Measurements from ENCODE around the gene PRMT7. TPM values are rescaled to one million over a fixed set of nuclear protein-coding genes. Genes with fewer than 3 reads are reported as not detected.

The PRMT7 gene
- total RNA-seq, 4 donors from 2014 or later: 74.1 to 91.5 (median 78.0) TPM

DNA sequence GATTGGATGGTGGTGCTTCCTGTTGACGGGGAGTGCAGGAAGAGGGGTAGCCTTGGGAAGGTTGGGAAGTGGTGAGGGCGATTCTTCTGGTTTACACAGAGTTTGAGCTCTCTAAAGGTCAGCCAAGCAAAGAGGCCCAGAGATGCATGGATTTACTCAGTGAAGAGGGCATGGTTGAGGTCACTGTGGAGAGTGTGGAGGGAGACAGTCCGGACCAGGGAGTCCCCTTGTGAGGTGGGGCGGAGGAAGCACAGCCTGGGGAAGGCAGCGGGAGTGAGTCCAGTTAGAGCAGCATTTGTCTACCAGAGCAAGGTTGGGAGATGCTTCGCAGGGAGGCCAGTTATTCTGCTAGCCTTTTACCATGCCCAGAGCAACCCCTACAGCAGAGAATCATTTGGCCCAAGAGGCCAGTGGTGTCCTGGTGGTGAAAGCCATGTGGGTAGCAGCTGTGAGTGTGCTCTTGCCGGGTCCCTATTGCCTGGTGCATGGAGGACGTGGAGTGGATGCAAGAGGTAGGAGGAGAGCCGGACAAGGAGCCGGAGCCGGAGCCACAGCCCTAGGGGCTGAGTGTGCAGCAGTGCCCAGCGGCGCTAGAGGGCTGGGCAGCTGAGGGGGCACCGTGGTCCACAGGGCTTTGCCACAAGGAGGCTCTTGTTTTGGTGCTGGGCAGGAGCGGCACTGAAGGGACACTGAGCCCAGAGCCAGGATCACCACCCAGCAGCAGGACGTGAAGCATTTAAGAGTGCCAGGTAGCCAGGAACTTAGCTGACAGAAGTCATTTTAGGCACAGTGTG, 27.7 kb downstream of the PRMT7 start:
- no peak for DNase-seq (ENCODE audit: low spot score in 2 of 2)
- WGBS, 2 donors: 84 to 88% methylated on average over 16 of the region's 16 CpGs
- H3K36me3 ChIP-seq: peaks cover 0 to 86% (median 11%) of the 10 kb centered on the region in 3 donors
- H3K4me3 ChIP-seq: no peak overlapping the region
- H3K4me1 ChIP-seq: peaks cover 0 to 15% (median under 1%) of the 10 kb centered on the region in 4 donors
- H3K9me3 ChIP-seq: no peaks in the 10 kb centered on the region
- H3K27ac ChIP-seq: no peak overlapping the region
- no peaks in the 10 kb centered on the region for H3K27me3 ChIP-seq
- TF ChIP-seq EP300 (IDR thresholded peaks at IDR 0.05) (no peak), POLR2A (IDR thresholded peaks at IDR 0.05) (no peak)
- TF ChIP-seq, protein P1, sequence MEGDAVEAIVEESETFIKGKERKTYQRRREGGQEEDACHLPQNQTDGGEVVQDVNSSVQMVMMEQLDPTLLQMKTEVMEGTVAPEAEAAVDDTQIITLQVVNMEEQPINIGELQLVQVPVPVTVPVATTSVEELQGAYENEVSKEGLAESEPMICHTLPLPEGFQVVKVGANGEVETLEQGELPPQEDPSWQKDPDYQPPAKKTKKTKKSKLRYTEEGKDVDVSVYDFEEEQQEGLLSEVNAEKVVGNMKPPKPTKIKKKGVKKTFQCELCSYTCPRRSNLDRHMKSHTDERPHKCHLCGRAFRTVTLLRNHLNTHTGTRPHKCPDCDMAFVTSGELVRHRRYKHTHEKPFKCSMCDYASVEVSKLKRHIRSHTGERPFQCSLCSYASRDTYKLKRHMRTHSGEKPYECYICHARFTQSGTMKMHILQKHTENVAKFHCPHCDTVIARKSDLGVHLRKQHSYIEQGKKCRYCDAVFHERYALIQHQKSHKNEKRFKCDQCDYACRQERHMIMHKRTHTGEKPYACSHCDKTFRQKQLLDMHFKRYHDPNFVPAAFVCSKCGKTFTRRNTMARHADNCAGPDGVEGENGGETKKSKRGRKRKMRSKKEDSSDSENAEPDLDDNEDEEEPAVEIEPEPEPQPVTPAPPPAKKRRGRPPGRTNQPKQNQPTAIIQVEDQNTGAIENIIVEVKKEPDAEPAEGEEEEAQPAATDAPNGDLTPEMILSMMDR (IDR thresholded peaks at IDR 0.05): no peak

DNA sequence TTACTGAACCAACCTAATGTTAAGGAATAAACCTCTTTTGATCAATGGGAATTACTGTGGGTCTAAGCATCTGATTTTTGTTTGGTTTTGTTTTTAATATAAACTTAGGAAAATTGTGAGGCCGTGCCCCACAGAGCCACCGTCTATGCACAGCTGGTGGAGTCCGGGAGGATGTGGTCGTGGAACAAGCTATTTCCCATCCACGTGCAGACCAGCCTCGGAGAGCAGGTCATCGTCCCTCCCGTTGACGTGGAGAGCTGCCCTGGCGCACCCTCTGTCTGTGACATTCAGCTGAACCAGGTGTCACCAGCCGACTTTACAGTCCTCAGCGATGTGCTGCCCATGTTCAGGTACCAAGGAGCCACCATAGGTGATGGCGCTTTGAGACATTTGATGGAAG, 28.4 kb downstream of the PRMT7 start:
- DNase-seq (ENCODE audit: low spot score in 2 of 2): no peak
- no peaks in the 10 kb centered on the region for H3K27me3 ChIP-seq
- peaks cover 0 to 8% (median 0%) of the 10 kb centered on the region in 4 donors for H3K4me1 ChIP-seq
- H3K4me3 ChIP-seq: no peak overlapping the region
- no peaks in the 10 kb centered on the region for H3K9me3 ChIP-seq
- 92 to 96% methylated on average over 13 of the region's 13 CpGs for WGBS, 2 donors
- TF ChIP-seq POLR2A (IDR thresholded peaks at IDR 0.05) (no peak), EP300 (IDR thresholded peaks at IDR 0.05) (no peak)
- H3K36me3 ChIP-seq: peaks cover 0 to 93% (median 11%) of the 10 kb centered on the region in 3 donors
- H3K27ac ChIP-seq: no peak overlapping the region

DNA sequence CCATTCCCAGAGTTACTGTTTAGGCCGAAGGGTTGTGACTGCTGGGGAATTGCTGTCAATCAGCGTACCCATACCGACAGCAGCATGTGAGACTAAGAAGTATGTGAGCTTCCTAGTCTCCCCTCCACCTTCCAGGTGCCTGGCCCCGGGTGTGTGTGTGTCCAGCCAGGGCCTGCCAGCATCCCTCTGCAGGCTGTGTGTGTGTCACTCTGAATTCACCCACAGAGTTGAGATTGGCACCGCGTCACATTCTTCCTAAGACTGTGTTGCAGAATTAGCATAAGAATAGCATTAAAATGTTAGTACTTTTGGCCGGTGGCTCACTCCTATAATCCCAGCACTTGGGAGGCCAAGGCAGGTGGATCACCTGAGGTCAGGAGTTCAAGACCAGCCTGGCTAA, 31.8 kb downstream of the PRMT7 start:
- Histone ChIP-seq H3K9me3 (no peaks in the 10 kb centered on the region), H3K4me1 (peaks cover 0 to 4% (median 0%) of the 10 kb centered on the region in 4 donors), H3K36me3 (peaks cover 0 to 94% (median 19%) of the 10 kb centered on the region in 3 donors), H3K27me3 (no peaks in the 10 kb centered on the region), H3K27ac (no peak overlapping the region), H3K4me3 (no peak overlapping the region)
- TF ChIP-seq POLR2A (IDR thresholded peaks at IDR 0.05): no peak
- WGBS, 2 donors: 80 to 94% methylated on average over 5 to 6 of the region's 7 CpGs
- no peak for DNase-seq (ENCODE audit: low spot score in 2 of 2)

DNA sequence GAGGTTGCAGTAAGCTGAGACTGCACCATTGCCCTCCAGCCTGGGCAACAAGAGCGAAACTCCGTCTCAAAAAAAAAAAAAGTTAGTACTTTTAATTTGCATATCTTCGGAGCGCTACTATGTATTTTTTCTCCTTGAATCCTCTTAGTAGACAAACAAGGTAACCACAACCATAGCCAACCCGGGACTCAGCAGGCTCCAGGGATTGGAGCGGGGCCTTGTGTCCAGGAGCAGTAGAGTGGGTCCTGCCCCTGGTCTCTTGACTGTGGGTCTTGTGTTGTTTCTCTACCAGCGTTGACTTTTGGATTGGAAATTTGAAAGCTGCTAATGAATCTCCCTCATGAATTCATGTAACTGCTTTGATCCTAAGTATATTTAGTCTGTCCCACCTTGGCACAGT, 32.3 kb downstream of the PRMT7 start:
- 91 to 93% methylated on average over 7 of the region's 7 CpGs for WGBS, 2 donors
- TF ChIP-seq EP300 (IDR thresholded peaks at IDR 0.05) (no peak), POLR2A (IDR thresholded peaks at IDR 0.05) (no peak)
- TF ChIP-seq, protein P1 (IDR thresholded peaks at IDR 0.05): no peak
- peaks cover 0 to 94% (median 19%) of the 10 kb centered on the region in 3 donors for H3K36me3 ChIP-seq

DNA sequence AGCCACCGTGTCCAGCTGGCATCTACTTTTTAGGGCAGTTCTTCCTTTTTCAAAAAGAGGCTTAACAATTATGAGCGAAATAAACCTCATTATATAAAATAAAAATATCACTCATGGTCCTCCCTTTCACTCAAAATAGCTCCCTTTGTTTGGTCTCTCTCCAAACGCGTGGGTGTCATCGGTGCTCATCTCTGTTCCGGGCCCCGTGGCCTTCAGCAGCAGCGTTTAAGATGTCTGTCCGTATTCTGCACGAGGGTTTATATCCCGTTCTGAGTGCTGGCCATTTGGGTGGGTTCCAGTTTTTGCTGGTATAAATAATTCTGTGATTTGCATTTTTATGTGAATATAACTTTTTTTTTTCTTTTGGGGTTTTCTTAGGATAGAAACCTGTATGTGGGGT, 33.4 kb downstream of the PRMT7 start:
- peaks cover 0 to 94% (median 15%) of the 10 kb centered on the region in 3 donors for H3K36me3 ChIP-seq
- H3K4me1 ChIP-seq: peaks cover 0 to 4% (median 0%) of the 10 kb centered on the region in 4 donors
- WGBS, 2 donors: 48 to 64% methylated on average over 11 of the region's 11 CpGs
- no peak overlapping the region for H3K4me3 ChIP-seq
- TF ChIP-seq EP300 (IDR thresholded peaks at IDR 0.05) (no peak), POLR2A (IDR thresholded peaks at IDR 0.05) (no peak)
- TF ChIP-seq, protein P1 (IDR thresholded peaks at IDR 0.05): no peak
- H3K27me3 ChIP-seq: no peaks in the 10 kb centered on the region
- no peaks in the 10 kb centered on the region for H3K9me3 ChIP-seq
- DNase-seq (ENCODE audit: low spot score in 2 of 2): no peak
- H3K27ac ChIP-seq: no peak overlapping the region

More for the DNA sequence above, 32.3 kb downstream of the PRMT7 start:
- Histone ChIP-seq H3K4me1 (peaks cover 0 to 4% (median 0%) of the 10 kb centered on the region in 4 donors), H3K27me3 (no peaks in the 10 kb centered on the region), H3K27ac (no peak overlapping the region), H3K4me3 (no peak overlapping the region), H3K9me3 (no peaks in the 10 kb centered on the region)
- DNase-seq (ENCODE audit: low spot score in 2 of 2): no peak

DNA sequence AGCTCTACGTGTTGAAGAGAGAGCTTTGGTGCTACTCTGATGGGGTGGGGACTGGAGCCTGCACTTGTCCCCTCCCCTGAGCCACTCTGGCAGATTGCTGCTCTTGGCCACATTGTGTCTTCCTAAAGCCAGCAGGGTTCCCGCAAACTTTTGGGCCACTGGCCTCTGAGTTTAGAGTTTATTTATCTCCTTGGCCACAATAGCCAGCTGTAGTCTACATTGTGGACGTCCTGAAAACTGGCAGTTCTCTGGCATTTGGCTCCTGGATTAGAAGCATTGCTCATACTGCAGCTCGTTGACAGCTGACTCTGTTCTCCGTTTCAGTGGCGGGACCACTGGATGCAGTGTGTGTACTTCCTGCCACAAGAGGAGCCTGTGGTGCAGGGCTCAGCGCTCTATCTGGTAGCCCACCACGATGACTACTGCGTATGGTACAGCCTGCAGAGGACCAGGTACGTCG, 34.6 kb downstream of the PRMT7 start:
- TF ChIP-seq EP300 (IDR thresholded peaks at IDR 0.05) (no peak), POLR2A (IDR thresholded peaks at IDR 0.05) (no peak)
- TF ChIP-seq, protein P1 (IDR thresholded peaks at IDR 0.05): no peak
- no peak overlapping the region for H3K27ac ChIP-seq
- 77 to 80% methylated on average over 11 of the region's 11 CpGs for WGBS, 2 donors

More for the DNA sequence above, 34.6 kb downstream of the PRMT7 start:
- DNase-seq (ENCODE audit: low spot score in 2 of 2): no peak
- Histone ChIP-seq H3K9me3 (no peaks in the 10 kb centered on the region), H3K27me3 (no peaks in the 10 kb centered on the region), H3K4me1 (peaks cover 0 to 4% (median 0%) of the 10 kb centered on the region in 4 donors), H3K4me3 (no peak overlapping the region), H3K36me3 (peaks cover 0 to 94% (median 8%) of the 10 kb centered on the region in 3 donors)
